DND-41 (cell line): ENCODE measurements around the gene CDHR2.

Experiments
- ATAC-seq: fragments of 200-7000 bp; cut with Tn5 transposase; 3 replicates; pipeline ENCODE4 v1.9.1; 2021; ENCODE audit warnings: low read depth; ENCODE audit not compliant: insufficient read depth
- DNase-seq: peaks from one replicate; pipeline ENCODE4 v3.0.0-alpha.2; 2020
- H2AFZ ChIP-seq: 2 replicates; pipeline ENCODE4 v1.6.0; 2012; ENCODE audit warnings: low read depth, low read length
- H3K27ac ChIP-seq: 2 replicates; pipeline ENCODE4 v1.5.1; 2012; ENCODE audit warnings: low read length, inconsistent platforms
- H3K27me3 ChIP-seq: fragments of 200-600 bp; sonication (generic); 2 replicates; pipeline ENCODE4 v1.6.0; 2012; ENCODE audit warnings: low read length, mild to moderate bottlenecking, inconsistent platforms; ENCODE audit not compliant: insufficient read depth, poor library complexity
- H3K36me3 ChIP-seq: 2 replicates; pipeline ENCODE4 v1.5.1; 2012; ENCODE audit warnings: low read length, inconsistent platforms; ENCODE audit not compliant: insufficient read depth
- H3K4me1 ChIP-seq: 2 replicates; pipeline ENCODE4 v1.5.1; 2012; ENCODE audit warnings: mild to moderate bottlenecking, low read length; ENCODE audit not compliant: insufficient read depth
- H3K4me2 ChIP-seq: 2 replicates; pipeline ENCODE4 v1.6.0; 2012; ENCODE audit warnings: mild to moderate bottlenecking, moderate library complexity, low read length, inconsistent platforms; ENCODE audit not compliant: insufficient read depth
- H3K4me3 ChIP-seq, 2 experiments: fragments of 200-600 bp in 1 of 2; shearing (Covaris generic) in 1 of 2; 2 replicates each; pipeline ENCODE4 v1.5.1; 2012 to 2016; ENCODE audit warnings: inconsistent platforms in 2 of 2, low read length in 2 of 2, mild to moderate bottlenecking in 2 of 2, low read depth in 1 of 2, moderate library complexity in 1 of 2
- H3K79me2 ChIP-seq: 2 replicates; pipeline ENCODE4 v1.6.0; 2012; ENCODE audit warnings: low read length, inconsistent platforms; ENCODE audit not compliant: insufficient read depth
- H3K9ac ChIP-seq: 2 replicates; pipeline ENCODE4 v1.6.0; 2012; ENCODE audit warnings: low read depth, mild to moderate bottlenecking, inconsistent platforms, low read length, moderate library complexity
- H3K9me3 ChIP-seq: 2 replicates; pipeline ENCODE4 v1.5.1; 2012; ENCODE audit warnings: low read length, moderate library complexity, mild to moderate bottlenecking, inconsistent platforms; ENCODE audit not compliant: insufficient read depth, severe bottlenecking
- H4K20me1 ChIP-seq: 2 replicates; pipeline ENCODE4 v1.6.0; 2012; ENCODE audit warnings: low read length; ENCODE audit not compliant: insufficient read depth
- EZH2 ChIP-seq: IDR thresholded peaks from 3 replicates; pipeline ENCODE4 v1.6.1; 2012; ENCODE audit warnings: borderline replicate concordance, low read depth, mild to moderate bottlenecking, moderate library complexity, low read length, inconsistent platforms; ENCODE audit not compliant: severe bottlenecking
- TF ChIP-seq, protein P1 (sequence below): IDR thresholded peaks from 2 replicates; pipeline ENCODE4 v1.5.1; 2012; ENCODE audit warnings: borderline replicate concordance, low read length, moderate library complexity, mild to moderate bottlenecking; ENCODE audit not compliant: poor library complexity, severe bottlenecking; ENCODE audit errors: extremely low read depth

Gene CDHR2

DNA sequence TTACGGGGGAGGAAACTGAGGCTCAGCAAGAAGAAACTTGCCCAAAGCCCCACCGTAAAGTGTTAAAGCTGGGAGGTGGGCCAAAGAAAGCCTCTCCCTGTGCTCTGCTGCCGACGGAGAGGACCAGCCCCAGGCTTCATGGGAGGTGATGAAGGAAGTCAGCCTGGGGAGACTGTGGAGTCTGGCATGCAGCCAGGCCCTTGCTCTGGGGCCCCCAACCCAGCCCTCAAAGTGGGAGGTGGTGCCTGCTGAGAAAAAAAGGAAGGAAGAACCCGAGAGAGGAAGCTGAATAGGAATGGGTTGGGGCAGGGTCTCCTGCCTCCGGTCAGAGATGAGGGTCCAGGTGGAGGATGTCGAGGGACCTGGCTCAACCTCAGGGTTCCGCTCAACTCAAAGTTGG is 15.8 kb upstream of the CDHR2 start:
- no peak for TF ChIP-seq EZH2
- TF ChIP-seq, protein P1, sequence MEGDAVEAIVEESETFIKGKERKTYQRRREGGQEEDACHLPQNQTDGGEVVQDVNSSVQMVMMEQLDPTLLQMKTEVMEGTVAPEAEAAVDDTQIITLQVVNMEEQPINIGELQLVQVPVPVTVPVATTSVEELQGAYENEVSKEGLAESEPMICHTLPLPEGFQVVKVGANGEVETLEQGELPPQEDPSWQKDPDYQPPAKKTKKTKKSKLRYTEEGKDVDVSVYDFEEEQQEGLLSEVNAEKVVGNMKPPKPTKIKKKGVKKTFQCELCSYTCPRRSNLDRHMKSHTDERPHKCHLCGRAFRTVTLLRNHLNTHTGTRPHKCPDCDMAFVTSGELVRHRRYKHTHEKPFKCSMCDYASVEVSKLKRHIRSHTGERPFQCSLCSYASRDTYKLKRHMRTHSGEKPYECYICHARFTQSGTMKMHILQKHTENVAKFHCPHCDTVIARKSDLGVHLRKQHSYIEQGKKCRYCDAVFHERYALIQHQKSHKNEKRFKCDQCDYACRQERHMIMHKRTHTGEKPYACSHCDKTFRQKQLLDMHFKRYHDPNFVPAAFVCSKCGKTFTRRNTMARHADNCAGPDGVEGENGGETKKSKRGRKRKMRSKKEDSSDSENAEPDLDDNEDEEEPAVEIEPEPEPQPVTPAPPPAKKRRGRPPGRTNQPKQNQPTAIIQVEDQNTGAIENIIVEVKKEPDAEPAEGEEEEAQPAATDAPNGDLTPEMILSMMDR: no peak
- no peaks in the 10 kb centered on the region for H3K9me3 ChIP-seq
- peaks cover 59% of the 10 kb centered on the region for H4K20me1 ChIP-seq
- H3K4me1 ChIP-seq: peaks cover 47% of the 10 kb centered on the region
- ATAC-seq (no peak), DNase-seq (peak; percentile 82)
- peaks cover 62% of the 10 kb centered on the region for H3K36me3 ChIP-seq
- H3K79me2 ChIP-seq: peaks cover 59% of the 10 kb centered on the region
- peak overlapping the region; percentile 87 for H3K27ac ChIP-seq
- peak overlapping the region; percentile 65 for H3K4me2 ChIP-seq
- no peaks in the 10 kb centered on the region for H3K27me3 ChIP-seq
- peak overlapping the region; percentile 98 for H3K9ac ChIP-seq
- H2AFZ ChIP-seq: no peak overlapping the region
- H3K4me3 ChIP-seq: peak overlapping the region in 1 of 2 experiments; percentile 62; a peak in 3 of 4 replicates

DNA sequence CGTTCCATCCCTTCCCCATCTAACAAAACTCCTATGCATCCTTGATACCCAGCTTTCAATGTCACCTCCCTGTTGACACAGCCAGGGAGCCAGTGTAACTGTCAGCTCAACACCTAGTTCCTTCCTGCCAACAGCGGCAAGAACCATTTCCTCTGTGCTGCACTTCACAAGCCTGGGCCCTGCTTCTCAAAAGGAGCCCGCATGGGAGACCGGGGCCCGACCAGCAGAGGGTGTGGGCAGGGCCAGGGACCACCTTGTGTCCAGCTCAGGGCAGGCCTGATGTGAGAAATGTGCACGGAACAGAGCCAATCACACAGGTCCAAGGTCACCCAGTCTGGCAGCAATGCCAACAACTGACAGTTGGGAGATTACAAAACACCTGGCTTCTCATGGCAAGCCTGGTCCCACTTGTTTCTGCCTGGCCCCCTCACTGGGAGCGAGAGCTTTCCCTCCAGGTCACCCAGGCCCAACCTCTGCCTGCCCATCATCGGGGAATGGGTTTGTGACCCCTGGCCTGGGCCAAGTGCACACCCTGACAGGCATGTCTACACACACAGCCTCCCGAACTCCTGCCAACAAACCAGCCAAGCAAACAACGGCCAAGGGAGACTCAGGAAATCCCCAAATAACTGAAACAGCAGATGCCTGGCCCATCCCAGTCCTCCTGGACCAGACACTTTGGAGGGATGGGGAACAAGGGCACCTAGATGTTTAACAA is 15.1 kb upstream of the CDHR2 start:
- Histone ChIP-seq H3K4me1 (peaks cover 54% of the 10 kb centered on the region), H3K27ac (peak overlapping the region; percentile 87), H3K36me3 (peaks cover 55% of the 10 kb centered on the region), H3K9ac (peak overlapping the region; percentile 98), H3K79me2 (peaks cover 59% of the 10 kb centered on the region), H3K9me3 (no peaks in the 10 kb centered on the region), H3K4me2 (peak overlapping the region; percentile 65), H3K4me3 (peak overlapping the region in 1 of 2 experiments; percentile 62; a peak in 3 of 4 replicates), H3K27me3 (no peaks in the 10 kb centered on the region), H4K20me1 (peaks cover 55% of the 10 kb centered on the region), H2AFZ (no peak overlapping the region)
- peak; percentile 78 for DNase-seq
- TF ChIP-seq, protein P1: peak; percentile 29
- TF ChIP-seq EZH2: no peak
- peak; percentile 42 for ATAC-seq

DNA sequence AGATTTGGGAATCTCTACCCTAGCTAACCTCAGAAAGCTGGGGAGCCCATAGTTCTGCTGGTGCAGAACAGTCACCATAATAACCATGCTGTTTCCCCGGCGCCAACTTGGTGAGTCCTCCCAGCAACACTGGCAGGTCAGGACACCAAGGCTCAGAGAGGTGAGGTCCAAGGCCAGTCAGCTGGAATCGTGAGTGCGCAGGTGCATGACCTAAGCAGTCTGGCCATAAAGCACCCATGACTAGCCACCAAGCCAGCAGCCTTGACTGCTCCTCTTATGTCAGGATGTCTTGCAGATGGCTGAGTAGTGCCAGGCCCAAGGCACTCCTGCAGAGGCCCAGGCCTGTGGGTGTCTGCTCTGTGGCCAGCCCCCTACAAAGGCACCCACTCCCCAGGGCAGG is 14.5 kb upstream of the CDHR2 start:
- Histone ChIP-seq H2AFZ (no peak overlapping the region), H3K9me3 (no peaks in the 10 kb centered on the region), H3K27me3 (no peaks in the 10 kb centered on the region), H3K4me3 (peak overlapping the region; percentile 62 to 95; a peak in 3 of 4 replicates), H3K36me3 (peaks cover 49% of the 10 kb centered on the region), H3K27ac (peak overlapping the region; percentile 87), H4K20me1 (peaks cover 49% of the 10 kb centered on the region), H3K9ac (peak overlapping the region; percentile 98), H3K79me2 (peaks cover 59% of the 10 kb centered on the region), H3K4me1 (peaks cover 49% of the 10 kb centered on the region), H3K4me2 (peak overlapping the region; percentile 65)
- TF ChIP-seq EZH2: no peak
- TF ChIP-seq, protein P1: no peak
- ATAC-seq (no peak), DNase-seq (peak; percentile 29)
